B cell (primary cell): Measurements from ENCODE around the gene CDH1.

Experiments
- EZH2 ChIP-seq: IDR thresholded peaks from 2 replicates; pipeline ENCODE4 v1.6.1; 2012; ENCODE audit warnings: borderline replicate concordance, low read depth, mild to moderate bottlenecking, moderate library complexity, low read length; ENCODE audit not compliant: insufficient read depth, poor library complexity, severe bottlenecking
- TF ChIP-seq, protein P1 (sequence below): fragments of 200-600 bp; IDR thresholded peaks from one replicate; pipeline ENCODE4 v1.8.0; 2022; ENCODE audit warnings: antibody characterized with exemption, mild to moderate bottlenecking

DNA sequence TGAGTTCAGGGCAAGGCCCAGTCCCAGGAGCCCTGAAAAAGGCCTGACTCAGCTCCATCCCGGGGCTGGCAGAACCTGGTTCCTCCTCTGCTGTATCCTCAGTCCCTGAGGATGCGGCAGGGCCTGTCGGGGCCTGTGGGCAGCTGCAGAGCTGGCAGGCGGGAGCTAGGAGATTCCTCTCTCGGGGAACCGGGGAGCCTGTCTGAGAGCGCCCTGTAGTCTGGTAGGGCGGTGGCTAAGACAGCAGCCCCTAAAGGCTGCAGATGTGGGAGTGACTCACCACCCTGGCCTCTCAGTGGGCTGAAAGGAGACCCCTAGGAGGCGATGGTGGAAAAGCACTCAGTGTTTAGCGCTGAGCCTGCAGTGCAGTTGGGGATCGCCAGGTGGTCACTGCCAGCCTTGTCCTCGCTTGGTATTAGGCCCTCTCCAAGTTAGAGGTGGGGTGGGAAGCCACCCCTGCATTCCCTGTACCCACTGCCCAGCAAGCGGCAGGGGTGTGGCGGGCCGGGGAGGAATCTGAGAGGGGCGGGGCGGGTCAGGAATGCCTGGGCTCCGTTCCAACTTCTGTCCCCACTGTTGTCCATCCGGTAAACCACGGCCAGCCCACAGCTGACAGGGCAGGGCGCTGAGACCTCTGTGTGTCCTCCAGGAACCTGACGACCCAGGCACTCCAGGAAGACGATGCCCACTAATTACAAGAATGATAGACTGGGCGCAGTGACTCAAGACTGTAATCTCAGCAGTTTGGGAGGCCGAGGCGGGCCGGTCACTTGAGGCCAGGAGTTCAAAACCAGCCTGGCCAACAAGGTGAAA is 29.5 kb upstream of the CDH1 start:
- TF ChIP-seq EZH2: no peak
- TF ChIP-seq, protein P1, sequence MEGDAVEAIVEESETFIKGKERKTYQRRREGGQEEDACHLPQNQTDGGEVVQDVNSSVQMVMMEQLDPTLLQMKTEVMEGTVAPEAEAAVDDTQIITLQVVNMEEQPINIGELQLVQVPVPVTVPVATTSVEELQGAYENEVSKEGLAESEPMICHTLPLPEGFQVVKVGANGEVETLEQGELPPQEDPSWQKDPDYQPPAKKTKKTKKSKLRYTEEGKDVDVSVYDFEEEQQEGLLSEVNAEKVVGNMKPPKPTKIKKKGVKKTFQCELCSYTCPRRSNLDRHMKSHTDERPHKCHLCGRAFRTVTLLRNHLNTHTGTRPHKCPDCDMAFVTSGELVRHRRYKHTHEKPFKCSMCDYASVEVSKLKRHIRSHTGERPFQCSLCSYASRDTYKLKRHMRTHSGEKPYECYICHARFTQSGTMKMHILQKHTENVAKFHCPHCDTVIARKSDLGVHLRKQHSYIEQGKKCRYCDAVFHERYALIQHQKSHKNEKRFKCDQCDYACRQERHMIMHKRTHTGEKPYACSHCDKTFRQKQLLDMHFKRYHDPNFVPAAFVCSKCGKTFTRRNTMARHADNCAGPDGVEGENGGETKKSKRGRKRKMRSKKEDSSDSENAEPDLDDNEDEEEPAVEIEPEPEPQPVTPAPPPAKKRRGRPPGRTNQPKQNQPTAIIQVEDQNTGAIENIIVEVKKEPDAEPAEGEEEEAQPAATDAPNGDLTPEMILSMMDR: no peak
